ENCODE measurements around the gene SLC39A1.

DNA sequence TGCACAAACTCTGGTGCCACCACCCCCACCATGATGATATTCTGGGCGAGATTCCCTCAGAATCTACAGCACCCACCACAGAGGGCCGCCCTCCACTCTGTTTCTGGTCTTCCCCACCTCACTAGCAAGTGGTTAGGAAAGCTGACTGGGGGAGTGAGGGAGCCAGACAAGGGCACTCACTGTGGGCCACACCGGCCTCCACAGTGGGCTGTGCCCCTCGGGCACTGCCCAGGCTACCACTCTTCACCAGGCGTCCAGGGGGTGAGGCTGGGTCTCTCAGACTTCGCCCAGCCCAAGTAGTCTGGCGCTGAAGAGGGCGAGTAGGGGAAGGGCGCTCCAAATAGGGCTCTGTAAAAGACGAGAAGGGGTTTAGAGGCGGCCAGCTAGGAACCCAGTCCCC is 29.4 kb downstream of the SLC39A1 start:
- TF ChIP-seq JUND (IDR thresholded peaks at IDR 0.05; ENCODE audit: low read length) (no peak), FOSL1 (IDR thresholded peaks at IDR 0.05; ENCODE audit: insufficient read depth, low read depth, low read length) (no peak)
- TF ChIP-seq, protein P1, sequence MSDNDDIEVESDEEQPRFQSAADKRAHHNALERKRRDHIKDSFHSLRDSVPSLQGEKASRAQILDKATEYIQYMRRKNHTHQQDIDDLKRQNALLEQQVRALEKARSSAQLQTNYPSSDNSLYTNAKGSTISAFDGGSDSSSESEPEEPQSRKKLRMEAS (IDR thresholded peaks at IDR 0.05), result no peak
